Lower lobe of right lung (tissue), 2 donors: Measurements from ENCODE around the gene AMZ2. TPM values are rescaled to one million over a fixed set of nuclear protein-coding genes. Genes with fewer than 3 reads are reported as not detected.
A peak's percentile ranks its signal among the peaks of the same experiment; 100 is the strongest.

Experiments used
- ATAC-seq, 2 donors: fragments of 200-7000 bp; cut with Tn5 transposase; one replicate each; pipeline ENCODE4 v1.9.1; 2020 to 2022; ENCODE audit warnings: mild to moderate bottlenecking in 2 of 2, moderate library complexity in 2 of 2
- DNase-seq: peaks from one replicate; pipeline ENCODE4 v3.0.0-alpha.2; 2020
- H3K27ac ChIP-seq: fragments of 200-600 bp; one replicate; pipeline ENCODE4 v1.8.0; 2022
- H3K27me3 ChIP-seq: fragments of 200-600 bp; one replicate; pipeline ENCODE4 v1.8.0; 2022; ENCODE audit warnings: low read depth
- H3K36me3 ChIP-seq: fragments of 200-600 bp; one replicate; pipeline ENCODE4 v1.8.0; 2022; ENCODE audit warnings: mild to moderate bottlenecking
- H3K4me1 ChIP-seq: fragments of 200-600 bp; one replicate; pipeline ENCODE4 v1.8.0; 2022
- H3K4me3 ChIP-seq: fragments of 200-600 bp; one replicate; pipeline ENCODE4 v1.8.0; 2022; ENCODE audit warnings: mild to moderate bottlenecking
- H3K9me3 ChIP-seq: fragments of 200-600 bp; one replicate; pipeline ENCODE4 v1.8.0; 2022
- intact Hi-C: fragments of 100-400 bp; cut with DNase I; formaldehyde crosslinking; loops from one replicate; pipeline ENCODE4 v1.11.0; 2022
- total RNA-seq: library from RNA; stranded (reverse); fragmentation: NEBNext Ultra II Directional; extraction: Animal tissue kit (Norgen Biotek cat#: 25700); gene quantifications from one replicate; pipeline ENCODE4 v1.2.1, GENCODE V29; 2021
- TF ChIP-seq, protein P1 (sequence below): fragments of 200-600 bp; IDR thresholded peaks from one replicate; pipeline ENCODE4 v1.8.0; 2022; ENCODE audit warnings: antibody characterized with exemption, mild to moderate bottlenecking
- donor health status: DM: no; HTN: yes; CAD: no; lungs with severe emphysema.

AMZ2 gene
- total RNA-seq, 1 donor from 2014 or later, result 55.9 TPM

DNA sequence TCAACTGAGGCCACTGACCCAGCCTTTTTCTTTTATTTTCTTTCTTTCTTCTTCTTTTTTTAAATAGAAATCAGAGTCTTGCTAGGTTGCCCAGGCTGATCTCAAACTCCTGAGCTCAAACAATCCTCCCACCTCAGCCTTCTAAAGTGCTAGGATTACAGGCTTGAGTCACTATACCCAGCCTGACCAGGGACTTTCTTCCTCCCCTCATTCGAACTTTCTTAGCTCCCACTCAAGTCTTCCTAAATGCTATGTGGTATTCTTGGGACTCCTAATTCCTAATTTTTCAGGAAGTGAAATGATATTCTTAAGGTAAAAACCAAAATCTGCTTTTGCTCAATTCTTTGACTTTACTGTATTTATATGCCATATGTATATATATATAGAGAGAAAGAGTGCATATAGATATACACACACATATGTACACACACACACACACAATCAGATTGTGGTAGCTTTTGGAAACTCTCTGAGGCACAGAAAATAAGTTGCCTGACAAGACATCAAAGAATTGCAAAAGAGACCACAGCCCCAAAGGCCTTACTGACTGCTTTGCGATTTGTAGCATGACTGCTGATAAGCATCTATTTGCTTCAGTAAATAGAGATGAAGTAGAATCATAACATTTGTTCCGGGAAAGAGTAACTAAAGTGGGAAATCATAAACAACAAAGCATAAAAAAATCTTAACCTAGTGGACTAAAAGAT is 9.5 kb upstream of the AMZ2 start:
- Histone ChIP-seq H3K27me3 (no peaks in the 10 kb centered on the region), H3K27ac (peak overlapping the region; percentile 87), H3K36me3 (no peaks in the 10 kb centered on the region), H3K4me1 (no peaks in the 10 kb centered on the region), H3K9me3 (no peaks in the 10 kb centered on the region), H3K4me3 (peak overlapping the region; percentile 25)
- no peak for DNase-seq
- intact Hi-C loops, result no loop called here
- TF ChIP-seq, protein P1, sequence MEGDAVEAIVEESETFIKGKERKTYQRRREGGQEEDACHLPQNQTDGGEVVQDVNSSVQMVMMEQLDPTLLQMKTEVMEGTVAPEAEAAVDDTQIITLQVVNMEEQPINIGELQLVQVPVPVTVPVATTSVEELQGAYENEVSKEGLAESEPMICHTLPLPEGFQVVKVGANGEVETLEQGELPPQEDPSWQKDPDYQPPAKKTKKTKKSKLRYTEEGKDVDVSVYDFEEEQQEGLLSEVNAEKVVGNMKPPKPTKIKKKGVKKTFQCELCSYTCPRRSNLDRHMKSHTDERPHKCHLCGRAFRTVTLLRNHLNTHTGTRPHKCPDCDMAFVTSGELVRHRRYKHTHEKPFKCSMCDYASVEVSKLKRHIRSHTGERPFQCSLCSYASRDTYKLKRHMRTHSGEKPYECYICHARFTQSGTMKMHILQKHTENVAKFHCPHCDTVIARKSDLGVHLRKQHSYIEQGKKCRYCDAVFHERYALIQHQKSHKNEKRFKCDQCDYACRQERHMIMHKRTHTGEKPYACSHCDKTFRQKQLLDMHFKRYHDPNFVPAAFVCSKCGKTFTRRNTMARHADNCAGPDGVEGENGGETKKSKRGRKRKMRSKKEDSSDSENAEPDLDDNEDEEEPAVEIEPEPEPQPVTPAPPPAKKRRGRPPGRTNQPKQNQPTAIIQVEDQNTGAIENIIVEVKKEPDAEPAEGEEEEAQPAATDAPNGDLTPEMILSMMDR, result no peak
- ATAC-seq, result no peak

DNA sequence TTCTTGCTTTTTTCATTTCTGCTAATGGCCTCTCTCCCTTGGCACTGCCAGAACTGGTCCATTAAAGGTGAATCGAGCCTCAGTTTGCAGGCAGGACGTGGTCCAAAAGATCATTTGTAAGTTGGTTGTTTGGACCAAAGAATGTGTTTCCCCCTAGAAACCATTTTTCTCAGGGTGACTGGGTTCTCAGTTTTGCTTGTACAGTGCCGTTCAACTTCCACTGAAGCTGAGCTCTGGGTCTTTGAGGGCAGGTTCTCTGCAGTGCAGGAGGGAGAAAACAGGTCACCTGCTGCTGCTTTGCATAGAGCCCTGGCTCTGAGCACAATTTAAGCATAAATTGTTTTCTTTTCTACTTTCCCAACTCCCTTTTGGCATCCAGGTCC is 9.0 kb upstream of the AMZ2 start:
- DNase-seq, result no peak
- TF ChIP-seq, protein P1, result no peak
- intact Hi-C loops, result no loop called here
- no peaks in the 10 kb centered on the region for H3K27me3 ChIP-seq
- H3K36me3 ChIP-seq, result no peaks in the 10 kb centered on the region
- H3K9me3 ChIP-seq, result no peaks in the 10 kb centered on the region
- H3K27ac ChIP-seq, result peak overlapping the region; percentile 58
- H3K4me3 ChIP-seq, result no peak overlapping the region
- H3K4me1 ChIP-seq, result no peaks in the 10 kb centered on the region
- ATAC-seq, result no peak

DNA sequence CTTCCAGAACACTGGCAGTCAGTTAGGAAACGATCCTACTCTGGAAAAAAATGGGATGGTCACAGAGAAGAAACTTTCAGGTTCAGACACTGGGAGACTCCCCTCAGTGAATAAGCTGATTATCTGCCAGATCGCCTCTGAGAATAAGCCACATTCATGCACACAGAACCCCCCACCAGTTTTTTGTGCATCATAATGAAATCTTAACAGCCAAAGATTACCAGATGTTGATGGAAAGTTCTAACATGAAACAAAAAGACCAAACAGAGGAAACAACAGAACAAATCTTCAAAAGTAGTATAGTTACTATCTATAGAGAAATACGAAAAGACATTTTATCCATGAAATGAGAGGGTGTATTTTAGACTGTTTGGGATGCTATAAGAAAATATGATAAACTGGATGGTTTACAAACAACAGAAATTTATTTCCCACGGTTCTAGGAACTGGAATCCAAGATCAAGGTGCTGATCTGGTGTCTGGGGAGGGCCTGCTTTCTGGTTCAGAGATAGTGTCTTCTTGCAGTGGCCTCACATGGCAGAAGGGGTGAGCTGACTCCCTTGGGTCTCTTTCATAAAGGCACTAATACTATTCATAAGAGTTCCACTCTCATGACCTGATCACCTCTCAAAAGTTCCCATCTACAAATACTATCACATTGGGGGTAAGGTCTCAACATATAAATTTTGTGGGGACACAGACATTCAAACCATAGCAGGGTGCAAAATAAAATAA is 8.0 kb upstream of the AMZ2 start:
- DNase-seq (no peak), ATAC-seq (no peak)
- intact Hi-C loops, result no loop called here
- H3K4me3 ChIP-seq, result no peak overlapping the region
- no peaks in the 10 kb centered on the region for H3K36me3 ChIP-seq
- no peaks in the 10 kb centered on the region for H3K9me3 ChIP-seq
- H3K27ac ChIP-seq, result peak overlapping the region; percentile 58
- TF ChIP-seq, protein P1, result no peak
- no peaks in the 10 kb centered on the region for H3K4me1 ChIP-seq
- no peaks in the 10 kb centered on the region for H3K27me3 ChIP-seq

DNA sequence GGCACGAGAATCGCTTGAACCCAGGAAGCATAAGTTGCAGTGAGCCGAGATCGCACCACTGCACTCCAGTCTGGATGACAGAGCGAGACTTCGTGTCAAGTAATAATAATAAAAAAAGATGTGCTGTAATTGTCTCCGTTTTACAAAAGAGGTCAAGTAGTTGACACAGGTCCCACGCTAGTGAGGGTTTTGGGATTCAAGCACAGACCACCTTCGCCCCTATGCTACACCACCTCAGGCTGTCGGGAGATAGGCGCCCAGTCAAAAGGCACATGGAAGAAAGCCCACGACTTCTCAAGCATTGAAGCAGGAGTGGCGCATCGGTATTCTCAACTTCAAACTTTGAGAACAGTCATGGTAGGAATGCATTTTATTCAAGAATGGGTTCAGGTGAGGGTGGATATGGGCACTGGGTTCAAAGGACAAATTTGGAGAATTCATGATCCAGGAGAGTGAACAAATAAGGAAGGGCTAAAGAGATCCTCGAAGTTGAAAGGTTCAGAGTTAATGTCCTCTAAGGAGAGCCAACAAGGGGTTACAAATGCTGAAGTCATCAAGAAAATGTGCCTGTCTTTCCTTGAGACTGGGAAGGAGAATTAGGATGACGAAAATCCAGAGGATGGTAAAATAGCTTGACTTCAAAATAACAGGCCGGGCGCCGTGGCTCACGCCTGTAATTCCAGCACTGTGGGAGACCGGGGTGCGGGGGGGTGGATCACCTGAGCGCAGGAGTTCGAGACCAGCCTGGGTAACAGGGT is 1.4 kb upstream of the AMZ2 start:
- intact Hi-C loops, result no loop called here
- Histone ChIP-seq H3K9me3 (no peaks in the 10 kb centered on the region), H3K36me3 (peaks cover 9% of the 10 kb centered on the region), H3K27ac (peak overlapping the region; percentile 99), H3K27me3 (no peaks in the 10 kb centered on the region), H3K4me3 (no peak overlapping the region), H3K4me1 (peaks cover 21% of the 10 kb centered on the region)
- DNase-seq, result no peak
- ATAC-seq, result no peak
- TF ChIP-seq, protein P1, result no peak

DNA sequence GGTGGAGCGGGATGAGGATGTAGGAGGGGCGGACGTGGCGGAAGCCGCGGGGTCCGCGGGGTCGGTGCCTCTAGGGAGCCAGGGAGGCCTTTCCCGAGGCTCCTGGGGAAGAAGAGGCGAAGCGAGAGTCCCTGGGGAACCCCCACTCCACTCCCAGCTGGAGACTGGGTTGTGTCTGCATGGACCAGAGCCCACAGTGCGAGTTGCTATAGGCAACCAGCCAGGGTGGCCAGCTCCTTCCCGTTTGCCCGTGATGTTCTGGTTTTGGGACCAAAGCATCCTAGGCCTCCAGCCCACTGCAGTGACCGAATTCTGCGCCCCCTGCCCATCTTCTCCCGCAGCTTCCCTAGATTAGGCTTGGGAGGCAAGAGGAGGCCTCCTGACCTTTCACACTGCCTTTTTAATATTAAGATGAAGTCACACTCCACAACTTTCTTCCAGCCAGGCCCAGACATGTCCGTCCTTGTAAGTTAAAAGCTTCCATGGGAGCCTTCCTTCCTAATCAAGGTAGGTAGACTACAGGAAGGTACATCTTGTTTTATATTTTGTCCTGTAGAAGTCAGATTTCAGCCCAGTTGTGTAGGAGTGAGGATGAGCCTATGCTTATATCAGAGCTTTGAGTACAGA is 469 bp downstream of the AMZ2 start:
- H3K36me3 ChIP-seq, result peaks cover 20% of the 10 kb centered on the region
- no peaks in the 10 kb centered on the region for H3K27me3 ChIP-seq
- DNase-seq (no peak), ATAC-seq (peak; percentile 73 to 74)
- no peaks in the 10 kb centered on the region for H3K9me3 ChIP-seq
- TF ChIP-seq, protein P1, result no peak
- intact Hi-C loops, result no loop called here
- H3K27ac ChIP-seq, result peak overlapping the region; percentile 99
- peaks cover 21% of the 10 kb centered on the region for H3K4me1 ChIP-seq
- peak overlapping the region; percentile 91 for H3K4me3 ChIP-seq
